Measurements from ENCODE around the gene ASB8.
"Not testable (repeated sequence)": the region's sequence is repeated elsewhere in the genome, so short reads cannot be mapped to it uniquely, and the experiment has no call there.

Gene ASB8

GRCh38 chr12:48142818-48143674 is 14.3 kb downstream of the ASB8 start:
- no peak for DNase-seq (ENCODE audit: extremely low read depth in 1 of 2, low read depth in 1 of 2)

GRCh38 chr12:48135027-48135426 is 22.3 kb downstream of the ASB8 start:
- DNase-seq (ENCODE audit: extremely low read depth in 1 of 2, low read depth in 1 of 2) = no peak

- no peak for DNase-seq (ENCODE audit: extremely low read depth in 1 of 2, low read depth in 1 of 2)
Measured at GRCh38 chr12:48132826-48133225, 24.5 kb downstream of the ASB8 start.

GRCh38 chr12:48131517-48131916 is 25.8 kb downstream of the ASB8 start:
- DNase-seq (ENCODE audit: extremely low read depth in 1 of 2, low read depth in 1 of 2) = no peak

- DNase-seq (ENCODE audit: extremely low read depth in 1 of 2, low read depth in 1 of 2) = no peak
Measured at GRCh38 chr12:48129376-48129775, 27.9 kb downstream of the ASB8 start.

- no peak for DNase-seq (ENCODE audit: extremely low read depth in 1 of 2, low read depth in 1 of 2)
Measured at GRCh38 chr12:48128800-48129199, 28.5 kb downstream of the ASB8 start.

- DNase-seq (ENCODE audit: extremely low read depth in 1 of 2, low read depth in 1 of 2) = no peak
Measured at GRCh38 chr12:48126953-48127630, 30.2 kb downstream of the ASB8 start.

GRCh38 chr12:48125985-48126384 is 31.3 kb downstream of the ASB8 start:
- no peak for DNase-seq (ENCODE audit: extremely low read depth in 1 of 2, low read depth in 1 of 2)

- not testable (repeated sequence) for DNase-seq (ENCODE audit: extremely low read depth in 1 of 2, low read depth in 1 of 2)
Measured at GRCh38 chr12:48125542-48125941, 31.8 kb downstream of the ASB8 start.

- DNase-seq (ENCODE audit: extremely low read depth in 1 of 2, low read depth in 1 of 2) = no peak
Measured at GRCh38 chr12:48123169-48123568, 34.1 kb downstream of the ASB8 start.

GRCh38 chr12:48122065-48122834 is 35.1 kb downstream of the ASB8 start:
- DNase-seq (ENCODE audit: extremely low read depth in 1 of 2, low read depth in 1 of 2) = no peak

- DNase-seq (ENCODE audit: extremely low read depth in 1 of 2, low read depth in 1 of 2) = no peak
Measured at GRCh38 chr12:48121522-48121921, 35.8 kb downstream of the ASB8 start.

GRCh38 chr12:48119834-48120195 is 37.5 kb downstream of the ASB8 start:
- no peak for DNase-seq (ENCODE audit: extremely low read depth in 1 of 2, low read depth in 1 of 2)

GRCh38 chr12:48119078-48119833 is 38.1 kb downstream of the ASB8 start, which contains the start of gene PFKM:
Gene PFKM (plus strand): TSS chr12:48119364. CDS start chr12:48122775, 3,411 bp downstream.
- DNase-seq (ENCODE audit: extremely low read depth in 1 of 2, low read depth in 1 of 2) = peak; percentile 11 to 13

GRCh38 chr12:48118284-48118871 is 38.9 kb downstream of the ASB8 start:
- no peak for DNase-seq (ENCODE audit: extremely low read depth in 1 of 2, low read depth in 1 of 2)

GRCh38 chr12:48115957-48116356 is 41.4 kb downstream of the ASB8 start:
- no peak for DNase-seq (ENCODE audit: extremely low read depth in 1 of 2, low read depth in 1 of 2)

- not testable (repeated sequence) for DNase-seq (ENCODE audit: extremely low read depth in 1 of 2, low read depth in 1 of 2)
Measured at GRCh38 chr12:48111312-48111693, 46.0 kb downstream of the ASB8 start.

GRCh38 chr12:48110691-48111311 is 46.5 kb downstream of the ASB8 start:
- DNase-seq (ENCODE audit: extremely low read depth in 1 of 2, low read depth in 1 of 2) = no peak

- DNase-seq (ENCODE audit: extremely low read depth in 1 of 2, low read depth in 1 of 2) = no peak
Measured at GRCh38 chr12:48109424-48109823, 47.9 kb downstream of the ASB8 start.

All from activated CD8-positive, alpha-beta memory T cell treated with anti-CD3 and anti-CD28 coated beads for 1 hour (primary cell).